ENCODE measurements around the gene MACROD1.

Gene MACROD1

GRCh38 chr11:64015510-64015909 is 150.4 kb downstream of the MACROD1 start:
- no peak for FAIRE-seq
- TF ChIP-seq CTCF (IDR thresholded peaks at IDR 0.05; ENCODE audit: insufficient read depth, missing control alignments), result no peak
- DNase-seq (ENCODE audit: insufficient read length, low spot score), result no peak

GRCh38 chr11:64014356-64014755 is 151.6 kb downstream of the MACROD1 start:
- FAIRE-seq (no peak), DNase-seq (ENCODE audit: insufficient read length, low spot score) (no peak)
- TF ChIP-seq CTCF (IDR thresholded peaks at IDR 0.05; ENCODE audit: insufficient read depth, missing control alignments), result no peak

- DNase-seq (ENCODE audit: insufficient read length, low spot score) (no peak), FAIRE-seq (no peak)
- no peak for TF ChIP-seq CTCF (IDR thresholded peaks at IDR 0.05; ENCODE audit: insufficient read depth, missing control alignments)
Observed at GRCh38 chr11:64013141-64013896, 152.6 kb downstream of the MACROD1 start.

GRCh38 chr11:64011371-64011770 is 154.5 kb downstream of the MACROD1 start:
- DNase-seq (ENCODE audit: insufficient read length, low spot score), result no peak
- TF ChIP-seq CTCF (IDR thresholded peaks at IDR 0.05; ENCODE audit: insufficient read depth, missing control alignments), result no peak
- no peak for FAIRE-seq

GRCh38 chr11:64010783-64011182 is 155.1 kb downstream of the MACROD1 start:
- FAIRE-seq (no peak), DNase-seq (ENCODE audit: insufficient read length, low spot score) (no peak)
- no peak for TF ChIP-seq CTCF (IDR thresholded peaks at IDR 0.05; ENCODE audit: insufficient read depth, missing control alignments)

GRCh38 chr11:64009710-64010109 is 156.2 kb downstream of the MACROD1 start:
- DNase-seq (ENCODE audit: insufficient read length, low spot score) (no peak), FAIRE-seq (no peak)
- no peak for TF ChIP-seq CTCF (IDR thresholded peaks at IDR 0.05; ENCODE audit: insufficient read depth, missing control alignments)

- DNase-seq (ENCODE audit: insufficient read length, low spot score) (no peak), FAIRE-seq (no peak)
- no peak for TF ChIP-seq CTCF (IDR thresholded peaks at IDR 0.05; ENCODE audit: insufficient read depth, missing control alignments)
Observed at GRCh38 chr11:64008914-64009633, 156.8 kb downstream of the MACROD1 start.
